RPMI7951 (cell line): ENCODE results near the gene RAD51B. TPM values are rescaled to one million over a fixed set of nuclear protein-coding genes. Genes with fewer than 3 reads are reported as not detected.

Experiments
- DNase-seq: peaks from one replicate; pipeline ENCODE4 v3.0.0-alpha.2; 2012; ENCODE audit warnings: low read depth
- total RNA-seq: library from RNA; depleted of rRNA; stranded (reverse); fragments of >200 nt; shearing (Covaris generic); gene quantifications from 2 replicates; pipeline ENCODE4 v1.2.3, GENCODE V29; 2014

RAD51B gene
- total RNA-seq, 1 experiment from 2014 or later, result 10.9 TPM

- no peak for DNase-seq
Observed at GRCh38 chr14:68608574-68608962, 789.0 kb downstream of the RAD51B start.

- no peak for DNase-seq
Observed at GRCh38 chr14:68609012-68609411, 789.4 kb downstream of the RAD51B start.

GRCh38 chr14:68610251-68610793 is 790.7 kb downstream of the RAD51B start:
- DNase-seq, result no peak

GRCh38 chr14:68611599-68611998 is 792.0 kb downstream of the RAD51B start:
- no peak for DNase-seq

- DNase-seq, result no peak
Observed at GRCh38 chr14:68612049-68612448, 792.5 kb downstream of the RAD51B start.

- peak; percentile 50 for DNase-seq
Observed at GRCh38 chr14:68616221-68616902, 796.8 kb downstream of the RAD51B start.

- DNase-seq, result peak; percentile 94
Observed at GRCh38 chr14:68619790-68620574, 800.4 kb downstream of the RAD51B start.

- DNase-seq, result peak; percentile 80
Observed at GRCh38 chr14:68621400-68622365, 802.1 kb downstream of the RAD51B start.

GRCh38 chr14:68622856-68623255 is 803.3 kb downstream of the RAD51B start:
- no peak for DNase-seq

- no peak for DNase-seq
Observed at GRCh38 chr14:68623307-68623706, 803.7 kb downstream of the RAD51B start.

- no peak for DNase-seq
Observed at GRCh38 chr14:68623826-68624225, 804.2 kb downstream of the RAD51B start.

GRCh38 chr14:68624541-68625220 is 805.1 kb downstream of the RAD51B start:
- DNase-seq, result no peak

- DNase-seq, result no peak
Observed at GRCh38 chr14:68625366-68626090, 805.9 kb downstream of the RAD51B start.

GRCh38 chr14:68626386-68626785 is 806.8 kb downstream of the RAD51B start:
- peak; percentile 19 for DNase-seq

GRCh38 chr14:68627050-68627867 is 807.7 kb downstream of the RAD51B start:
- peak; percentile 92 for DNase-seq

GRCh38 chr14:68627868-68628604 is 808.5 kb downstream of the RAD51B start:
- peak; percentile 76 for DNase-seq

- DNase-seq, result peak; percentile 94
Observed at GRCh38 chr14:68628605-68629310, 809.2 kb downstream of the RAD51B start.

GRCh38 chr14:68630081-68630571 is 810.5 kb downstream of the RAD51B start:
- no peak for DNase-seq
